Mesendoderm (in vitro differentiated cells): Measurements from ENCODE around the gene LGALS7B.
"Not testable (repeated sequence)": the region's sequence is repeated elsewhere in the genome, so short reads cannot be mapped to it uniquely, and the experiment has no call there.

Experiments used
- DNase-seq: peaks from one replicate; pipeline ENCODE4 v3.0.0; 2013
- H2AK5ac ChIP-seq: 2 replicates; pipeline ENCODE4 v1.6.1; 2013; ENCODE audit warnings: low read length, inconsistent platforms
- H2BK120ac ChIP-seq: 2 replicates; pipeline ENCODE4 v1.6.1; 2013; ENCODE audit warnings: low read depth, mild to moderate bottlenecking, low read length, moderate library complexity, mixed read lengths
- H2BK15ac ChIP-seq: replicated peaks from 2 replicates; pipeline ENCODE4 v1.6.1; 2013; ENCODE audit warnings: low read depth, mild to moderate bottlenecking, moderate library complexity
- H2BK5ac ChIP-seq: 2 replicates; pipeline ENCODE4 v1.6.1; 2013; ENCODE audit warnings: low read length, inconsistent platforms
- H3K18ac ChIP-seq: 2 replicates; pipeline ENCODE4 v1.6.1; 2013; ENCODE audit warnings: mild to moderate bottlenecking, low read length, mixed read lengths
- H3K23ac ChIP-seq: one replicate; pipeline ENCODE4 v1.6.1; 2013; ENCODE audit warnings: low read length
- H3K27ac ChIP-seq: 2 replicates; pipeline ENCODE4 v1.5.1; 2013; ENCODE audit warnings: low read depth, mild to moderate bottlenecking, inconsistent platforms, low read length, moderate library complexity
- H3K27me3 ChIP-seq: 2 replicates; pipeline ENCODE4 v1.6.1; 2013; ENCODE audit warnings: low read length, control low read depth, mild to moderate bottlenecking, inconsistent platforms; ENCODE audit not compliant: insufficient read depth, poor library complexity
- H3K36me3 ChIP-seq: 2 replicates; pipeline ENCODE4 v1.6.1; 2013; ENCODE audit warnings: low read length, inconsistent platforms; ENCODE audit not compliant: control insufficient read depth, insufficient read depth
- H3K4ac ChIP-seq: one replicate; pipeline ENCODE4 v1.6.1; 2013; ENCODE audit warnings: low read depth, mild to moderate bottlenecking, low read length, moderate library complexity
- H3K4me1 ChIP-seq: 2 replicates; pipeline ENCODE4 v1.6.1; 2013; ENCODE audit warnings: low read depth, low read length, inconsistent platforms; ENCODE audit not compliant: control insufficient read depth
- H3K4me2 ChIP-seq: 2 replicates; pipeline ENCODE4 v1.6.1; 2013; ENCODE audit warnings: low read length
- H3K4me3 ChIP-seq: 2 replicates; pipeline ENCODE4 v1.5.1; 2013; ENCODE audit warnings: mild to moderate bottlenecking, low read length
- H3K56ac ChIP-seq: one replicate; pipeline ENCODE4 v1.6.1; 2013; ENCODE audit warnings: low read length
- H3K79me1 ChIP-seq: 2 replicates; pipeline ENCODE4 v1.6.1; 2013; ENCODE audit warnings: low read length, inconsistent platforms
- H3K79me2 ChIP-seq: 2 replicates; pipeline ENCODE4 v1.6.1; 2013; ENCODE audit warnings: mild to moderate bottlenecking, low read length; ENCODE audit not compliant: control insufficient read depth, insufficient read depth
- H3K9ac ChIP-seq: 2 replicates; pipeline ENCODE4 v1.6.1; 2013; ENCODE audit warnings: low read length, inconsistent platforms
- H4K5ac ChIP-seq: one replicate; pipeline ENCODE4 v1.6.1; 2013; ENCODE audit warnings: low read length
- H4K8ac ChIP-seq: one replicate; pipeline ENCODE4 v1.6.1; 2013; ENCODE audit warnings: low read depth, mild to moderate bottlenecking, control low read depth, low read length, moderate library complexity
- WGBS: extraction: QIAGEN DNeasy Blood & Tissue Kit; methylation state at CpG from one replicate; pipeline ENCODE4 v1.1.7; 2013; ENCODE audit warnings: low lambda C conversion rate, missing lambda C conversion rate; ENCODE audit not compliant: insufficient coverage; ENCODE audit errors: extremely low coverage; 5-methylcytosine and 5-hydroxymethylcytosine counted together

LGALS7B gene

GRCh38 chr19:38745316-38745715 lies 43.7 kb upstream of the LGALS7B start:
- Histone ChIP-seq H2BK120ac (no peak overlapping the region), H3K23ac (no peak overlapping the region), H3K18ac (no peak overlapping the region), H2BK15ac (no peak overlapping the region), H3K27ac (no peak overlapping the region), H3K79me1 (no peaks in the 10 kb centered on the region), H4K5ac (no peak overlapping the region), H2BK5ac (no peak overlapping the region), H3K56ac (no peak overlapping the region), H3K36me3 (no peaks in the 10 kb centered on the region), H3K27me3 (no peaks in the 10 kb centered on the region), H4K8ac (no peak overlapping the region), H3K4me3 (no peak overlapping the region), H3K4me2 (no peak overlapping the region), H2AK5ac (no peak overlapping the region), H3K4me1 (no peaks in the 10 kb centered on the region), H3K79me2 (no peaks in the 10 kb centered on the region), H3K4ac (no peak overlapping the region), H3K9ac (no peak overlapping the region)
- no peak for DNase-seq
- no CpG with 5 or more reads among the region's 7 CpGs for WGBS

- H3K4me2 ChIP-seq, H3K23ac ChIP-seq, H3K18ac ChIP-seq, DNase-seq, H4K5ac ChIP-seq, H2BK120ac ChIP-seq, H4K8ac ChIP-seq, H3K27me3 ChIP-seq, H3K9ac ChIP-seq, H3K79me1 ChIP-seq, H2BK15ac ChIP-seq, H3K27ac ChIP-seq, H2AK5ac ChIP-seq, H3K36me3 ChIP-seq, H3K4me1 ChIP-seq, H2BK5ac ChIP-seq, H3K79me2 ChIP-seq, H3K4me3 ChIP-seq, H3K4ac ChIP-seq: not testable (repeated sequence)
- H3K56ac ChIP-seq: peak overlapping the region; percentile 15
- WGBS: no CpG with 5 or more reads among the region's 3 CpGs
Measured at GRCh38 chr19:38753783-38754182, 35.2 kb upstream of the LGALS7B start.

GRCh38 chr19:38754196-38754595 lies 34.8 kb upstream of the LGALS7B start:
- no CpG with 5 or more reads among the region's 2 CpGs for WGBS
- H3K27me3 ChIP-seq, H3K4ac ChIP-seq: not testable (repeated sequence)

GRCh38 chr19:38759590-38760003 lies 29.4 kb upstream of the LGALS7B start:
- H3K18ac ChIP-seq: no peak overlapping the region
- no peaks in the 10 kb centered on the region for H3K79me2 ChIP-seq
- no peak overlapping the region for H4K8ac ChIP-seq
- H3K4ac ChIP-seq: no peak overlapping the region
- no peak for DNase-seq
- H4K5ac ChIP-seq: no peak overlapping the region
- H2BK5ac ChIP-seq: no peak overlapping the region
- H3K4me2 ChIP-seq: no peak overlapping the region
- H3K27me3 ChIP-seq: no peaks in the 10 kb centered on the region
- no CpG with 5 or more reads among the region's 10 CpGs for WGBS
- no peak overlapping the region for H2AK5ac ChIP-seq
- H2BK15ac ChIP-seq: no peak overlapping the region
- H3K79me1 ChIP-seq: no peaks in the 10 kb centered on the region
- no peak overlapping the region for H2BK120ac ChIP-seq
- no peak overlapping the region for H3K4me3 ChIP-seq
- H3K9ac ChIP-seq: no peak overlapping the region
- H3K4me1 ChIP-seq: no peaks in the 10 kb centered on the region
- no peak overlapping the region for H3K56ac ChIP-seq
- H3K23ac ChIP-seq: no peak overlapping the region
- H3K27ac ChIP-seq: no peak overlapping the region
- no peaks in the 10 kb centered on the region for H3K36me3 ChIP-seq

More at GRCh38 chr19:38754196-38754595, 34.8 kb upstream of the LGALS7B start:
- H3K79me2 ChIP-seq, H3K9ac ChIP-seq, H3K36me3 ChIP-seq, H2BK5ac ChIP-seq, H3K27ac ChIP-seq, H3K4me1 ChIP-seq, H3K4me3 ChIP-seq, H3K23ac ChIP-seq, H2AK5ac ChIP-seq, H4K5ac ChIP-seq, H3K18ac ChIP-seq, H4K8ac ChIP-seq, H3K79me1 ChIP-seq, DNase-seq, H2BK15ac ChIP-seq, H3K4me2 ChIP-seq, H2BK120ac ChIP-seq: not testable (repeated sequence)
- H3K56ac ChIP-seq: peak overlapping the region; percentile 15

- H2AK5ac ChIP-seq, H3K4me2 ChIP-seq, H3K18ac ChIP-seq, H3K4ac ChIP-seq, H4K5ac ChIP-seq, H3K4me1 ChIP-seq, H3K4me3 ChIP-seq, H3K56ac ChIP-seq, H3K9ac ChIP-seq, H2BK5ac ChIP-seq, H3K79me2 ChIP-seq, H3K79me1 ChIP-seq, H2BK15ac ChIP-seq, H3K27me3 ChIP-seq, H3K23ac ChIP-seq, DNase-seq, H4K8ac ChIP-seq, H3K36me3 ChIP-seq, H3K27ac ChIP-seq, H2BK120ac ChIP-seq: not testable (repeated sequence)
- WGBS: no CpG with 5 or more reads among the region's 6 CpGs
Measured at GRCh38 chr19:38760805-38761517, 28.0 kb upstream of the LGALS7B start.

- H3K23ac ChIP-seq, H2BK15ac ChIP-seq, H2AK5ac ChIP-seq, H3K27me3 ChIP-seq, H3K4me2 ChIP-seq, H2BK120ac ChIP-seq, H3K4ac ChIP-seq, H3K27ac ChIP-seq, H3K56ac ChIP-seq, DNase-seq, H3K4me1 ChIP-seq, H3K4me3 ChIP-seq, H3K18ac ChIP-seq, H3K36me3 ChIP-seq, H3K79me1 ChIP-seq, H2BK5ac ChIP-seq, H3K9ac ChIP-seq, H3K79me2 ChIP-seq, H4K8ac ChIP-seq, H4K5ac ChIP-seq: not testable (repeated sequence)
- no CpG with 5 or more reads among the region's 9 CpGs for WGBS
Measured at GRCh38 chr19:38761884-38762389, 27.1 kb upstream of the LGALS7B start.
